Prostate gland (tissue), 2 donors: ENCODE data around the gene ICAM4.

ENCODE experiments used
- CTCF ChIP-seq, 4 experiments: fragments of 200-600 bp in 2 of 4; fragments of 450-650 bp in 2 of 4; sonication (generic) in 2 of 4; IDR thresholded peaks; 1 replicate in 3 of 4; 2 replicates in 1 of 4; pipeline ENCODE4 v1.5.1; 2016 to 2019; ENCODE audit warnings: antibody characterized with exemption in 4 of 4, mild to moderate bottlenecking in 2 of 4, moderate library complexity in 2 of 4
- POLR2AphosphoS5 ChIP-seq: sonication (generic); formaldehyde crosslinking; IDR thresholded peaks from one replicate; pipeline ENCODE4 v1.6.1; 2017; ENCODE audit warnings: antibody characterized with exemption

- no peak for TF ChIP-seq POLR2AphosphoS5
- no peak for TF ChIP-seq CTCF (IDR thresholded peaks at IDR 0.05)
Observed at GRCh38 chr19:10245189-10245939, 41.4 kb upstream of the ICAM4 start.
